Amygdala (tissue), 56 donors: ENCODE results near the gene LCN6.

Experiments used
- DNase-seq, 56 donors: peaks; one replicate each; lab custom pipeline; 2025; lab: John Stamatoyannopoulos, UW

Gene LCN6

GRCh38 chr9:136695955-136696354 is 52.4 kb downstream of the LCN6 start:
- DNase-seq: no peak

- DNase-seq: no peak
Observed at GRCh38 chr9:136695435-136695895, 52.9 kb downstream of the LCN6 start.

- no peak for DNase-seq
Observed at GRCh38 chr9:136694872-136695247, 53.5 kb downstream of the LCN6 start.

- DNase-seq: peak in 5 of 56 donors; percentile 2 to 49 (median 19)
Observed at GRCh38 chr9:136694163-136694871, 54.0 kb downstream of the LCN6 start.
